ENCODE results near the gene VAMP3. TPM values are rescaled to one million over a fixed set of nuclear protein-coding genes. Genes with fewer than 3 reads are reported as not detected.
A peak's percentile ranks its signal among the peaks of the same experiment; 100 is the strongest.

Gene VAMP3
- total and polyA plus RNA-seq, 4 experiments from 2014 or later, result 45.6 to 67.0 (median 51.9) TPM

- H3K4me1 ChIP-seq (ENCODE audit: insufficient read depth, low read length), result no peaks in the 10 kb centered on the region
- Mint-ChIP-seq H3K4me3 (no peak overlapping the region), H3K27me3 (peaks cover 6 to 10% of the 10 kb centered on the region in 2 donors), H3K27ac (no peak overlapping the region), H3K36me3 (no peaks in the 10 kb centered on the region), H3K4me1 (no peaks in the 10 kb centered on the region), H3K9me3 (no peaks in the 10 kb centered on the region)
- H3K4me3 ChIP-seq (ENCODE audit: low read length in 2 of 2), result no peak overlapping the region
- POLR2A ChIA-PET (ENCODE audit: partially characterized antibody), result no interaction called here
- CTCF ChIA-PET (ENCODE audit: partially characterized antibody), result interaction anchor here (1.0 to 5.2 kb wide), 3 partner anchors 7 to 92 kb away, joined by 3 to 34 read pairs (median 21); no protein-coding TSS in a partner anchor
- intact Hi-C loops (cut with micrococcal nuclease), result loop anchor here (10.0 kb wide), 1 partner anchor 975 kb away; the partner anchor contains the start of gene CAMTA1
- no peaks in the 10 kb centered on the region for H3K27me3 ChIP-seq (ENCODE audit: insufficient read depth, low read length)
- no peaks in the 10 kb centered on the region for H3K36me3 ChIP-seq (ENCODE audit: insufficient read depth, low read length)
- no peaks in the 10 kb centered on the region for H3K9me3 ChIP-seq (ENCODE audit: control insufficient read depth in 1 of 2, low read length in 2 of 2)
- H3K27ac ChIP-seq (ENCODE audit: low read depth, low read length), result no peak overlapping the region
- DNase-seq, result no peak
These were observed 10.9 kb upstream of the VAMP3 start for GRCh38 chr1:7760245-7760644.

- Mint-ChIP-seq H3K9me3 (no peaks in the 10 kb centered on the region), H3K4me3 (no peak overlapping the region), H3K4me1 (no peaks in the 10 kb centered on the region), H3K27ac (no peak overlapping the region), H3K36me3 (no peaks in the 10 kb centered on the region), H3K27me3 (peaks cover 3 to 5% of the 10 kb centered on the region in 2 donors)
- H3K4me3 ChIP-seq (ENCODE audit: low read length in 2 of 2), result no peak overlapping the region
- H3K4me1 ChIP-seq (ENCODE audit: insufficient read depth, low read length), result no peaks in the 10 kb centered on the region
- intact Hi-C loops (cut with micrococcal nuclease), result loop anchor here (10.0 kb wide), 1 partner anchor 976 kb away; the partner anchor contains the start of gene CAMTA1
- DNase-seq, result no peak
- ChIA-PET POLR2A (ENCODE audit: partially characterized antibody) (no interaction called here), CTCF (ENCODE audit: partially characterized antibody) (interaction anchor here (0.8 to 5.2 kb wide), 5 partner anchors 8 to 112 kb away, joined by 3 to 34 read pairs (median 3); no protein-coding TSS in a partner anchor)
- no peaks in the 10 kb centered on the region for H3K9me3 ChIP-seq (ENCODE audit: control insufficient read depth in 1 of 2, low read length in 2 of 2)
- H3K36me3 ChIP-seq (ENCODE audit: insufficient read depth, low read length), result no peaks in the 10 kb centered on the region
- H3K27me3 ChIP-seq (ENCODE audit: insufficient read depth, low read length), result no peaks in the 10 kb centered on the region
- no peak overlapping the region for H3K27ac ChIP-seq (ENCODE audit: low read depth, low read length)
These were observed 10.0 kb upstream of the VAMP3 start for GRCh38 chr1:7761103-7761502.

- H3K27me3 ChIP-seq (ENCODE audit: insufficient read depth, low read length), result no peaks in the 10 kb centered on the region
- H3K9me3 ChIP-seq (ENCODE audit: control insufficient read depth in 1 of 2, low read length in 2 of 2), result no peaks in the 10 kb centered on the region
- Mint-ChIP-seq H3K27me3 (peaks cover 8% of the 10 kb centered on the region in 2 donors), H3K9me3 (no peaks in the 10 kb centered on the region), H3K4me3 (no peak overlapping the region), H3K36me3 (peaks cover 1 to 6% of the 10 kb centered on the region in 2 donors), H3K27ac (no peak overlapping the region), H3K4me1 (peaks cover 3 to 14% (median 10%) of the 10 kb centered on the region in 4 donors)
- no peaks in the 10 kb centered on the region for H3K36me3 ChIP-seq (ENCODE audit: insufficient read depth, low read length)
- ChIA-PET CTCF (ENCODE audit: partially characterized antibody) (interaction anchor here (3.0 kb wide), 1 partner anchor 15 kb away, joined by 26 read pairs; no protein-coding TSS in a partner anchor), POLR2A (ENCODE audit: partially characterized antibody) (interaction anchor here (1.9 kb wide), 1 partner anchor 14 kb away, joined by 5 read pairs; no protein-coding TSS in a partner anchor)
- DNase-seq, result no peak
- H3K27ac ChIP-seq (ENCODE audit: low read depth, low read length), result no peak overlapping the region
- H3K4me3 ChIP-seq (ENCODE audit: low read length in 2 of 2), result no peak overlapping the region
- H3K4me1 ChIP-seq (ENCODE audit: insufficient read depth, low read length), result peaks cover 11% of the 10 kb centered on the region
- intact Hi-C loops (cut with micrococcal nuclease), result loop anchor here (10.0 kb wide), 1 partner anchor 982 kb away; the partner anchor contains the start of gene CAMTA1
These were observed 3.9 kb upstream of the VAMP3 start for GRCh38 chr1:7767176-7767575.

DNA sequence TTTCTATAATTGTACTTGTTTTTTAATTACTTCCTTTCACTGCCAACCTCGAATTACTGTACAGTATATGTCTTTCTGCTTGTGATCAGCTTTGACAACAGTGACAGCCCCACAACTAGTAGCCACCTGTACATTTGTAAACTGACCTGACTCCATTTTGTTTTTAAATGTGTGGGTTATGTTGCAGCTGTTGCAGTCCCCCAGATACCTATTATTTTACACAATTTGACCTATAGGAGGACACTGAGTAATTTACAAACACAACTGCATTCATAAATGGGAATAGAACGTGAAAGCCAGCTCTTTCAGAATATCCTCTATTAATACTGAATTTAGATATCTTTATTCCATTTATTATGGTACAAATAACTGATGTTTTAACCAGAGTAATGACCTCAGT is 2.5 kb upstream of the VAMP3 start:
- Mint-ChIP-seq H3K27ac (no peak overlapping the region), H3K27me3 (peaks cover 6 to 7% of the 10 kb centered on the region in 2 donors), H3K4me1 (peaks cover 14 to 28% (median 20%) of the 10 kb centered on the region in 4 donors), H3K36me3 (peaks cover 4 to 16% of the 10 kb centered on the region in 2 donors), H3K4me3 (no peak overlapping the region), H3K9me3 (no peaks in the 10 kb centered on the region)
- ChIA-PET CTCF (ENCODE audit: partially characterized antibody) (interaction anchor here (1.3 to 3.0 kb wide), 3 partner anchors 12 to 100 kb away, joined by 3 to 26 read pairs (median 6); no protein-coding TSS in a partner anchor), POLR2A (ENCODE audit: partially characterized antibody) (interaction anchor here (1.9 kb wide), 1 partner anchor 16 kb away, joined by 5 read pairs; no protein-coding TSS in a partner anchor)
- Histone ChIP-seq H3K36me3 (ENCODE audit: insufficient read depth, low read length) (no peaks in the 10 kb centered on the region), H3K4me1 (ENCODE audit: insufficient read depth, low read length) (peaks cover 18% of the 10 kb centered on the region), H3K9me3 (ENCODE audit: control insufficient read depth in 1 of 2, low read length in 2 of 2) (no peaks in the 10 kb centered on the region), H3K27ac (ENCODE audit: low read depth, low read length) (no peak overlapping the region), H3K4me3 (ENCODE audit: low read length in 2 of 2) (no peak overlapping the region), H3K27me3 (ENCODE audit: insufficient read depth, low read length) (no peaks in the 10 kb centered on the region)
- intact Hi-C loops (cut with micrococcal nuclease), result loop anchor here (10.0 kb wide), 1 partner anchor 984 kb away; the partner anchor contains the start of gene CAMTA1
- DNase-seq, result no peak

DNA sequence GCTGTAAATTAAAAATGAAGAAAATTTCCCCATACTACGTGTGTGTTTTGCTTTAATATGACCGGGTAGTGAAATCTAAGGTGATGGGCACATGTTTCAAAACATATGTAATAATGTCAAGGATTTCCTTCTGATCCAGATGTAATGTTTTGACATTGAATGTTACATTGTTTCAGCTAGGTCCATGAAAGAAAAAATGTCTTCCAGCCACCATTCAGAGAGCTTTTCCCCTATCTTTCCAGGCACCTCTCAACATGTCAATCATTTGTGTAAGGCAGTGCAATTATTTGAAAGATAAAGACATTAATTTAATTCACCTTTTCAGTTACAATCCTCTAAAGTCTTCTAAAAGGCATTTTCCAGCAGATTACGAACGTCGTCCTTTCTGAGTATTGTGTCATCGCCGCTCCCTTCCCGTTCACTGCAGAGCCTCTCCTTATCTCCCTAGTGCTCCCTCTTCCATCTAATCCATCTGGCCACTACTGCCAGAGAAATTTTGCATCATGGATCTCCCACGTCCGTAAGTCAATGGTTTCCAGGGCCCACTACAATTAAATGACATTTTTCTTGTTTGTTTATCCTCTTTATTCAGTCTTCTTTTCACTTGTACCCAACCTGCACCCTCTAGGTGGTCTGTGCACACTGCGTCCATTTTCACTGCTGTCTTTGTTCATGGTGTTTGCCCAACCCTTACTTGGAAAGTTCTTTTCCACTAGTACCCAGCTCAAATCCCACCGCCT is 1.3 kb upstream of the VAMP3 start:
- peaks cover 12 to 28% of the 10 kb centered on the region in 2 donors for H3K36me3 Mint-ChIP-seq
- Histone ChIP-seq H3K4me1 (ENCODE audit: insufficient read depth, low read length) (peaks cover 18% of the 10 kb centered on the region), H3K36me3 (ENCODE audit: insufficient read depth, low read length) (peaks cover 3% of the 10 kb centered on the region), H3K9me3 (ENCODE audit: control insufficient read depth in 1 of 2, low read length in 2 of 2) (no peaks in the 10 kb centered on the region), H3K27me3 (ENCODE audit: insufficient read depth, low read length) (no peaks in the 10 kb centered on the region), H3K4me3 (ENCODE audit: low read length in 2 of 2) (no peak overlapping the region), H3K27ac (ENCODE audit: low read depth, low read length) (no peak overlapping the region)
- CTCF ChIA-PET (ENCODE audit: partially characterized antibody), result interaction anchor here (1.3 to 3.0 kb wide), 2 partner anchors 18 to 101 kb away, joined by 3 to 26 read pairs; no protein-coding TSS in a partner anchor
- H3K4me1 Mint-ChIP-seq, result peaks cover 18 to 41% (median 29%) of the 10 kb centered on the region in 4 donors
- POLR2A ChIA-PET (ENCODE audit: partially characterized antibody), result interaction anchor here (2.2 kb wide), 1 partner anchor 65 kb away, joined by 7 read pairs; no protein-coding TSS in a partner anchor
- peak overlapping the region in 6 of 8 donors; percentile 10 to 90 (median 36) for H3K4me3 Mint-ChIP-seq
- peak overlapping the region in 3 of 7 donors; percentile 5 to 88 (median 7) for H3K27ac Mint-ChIP-seq
- H3K9me3 Mint-ChIP-seq, result no peaks in the 10 kb centered on the region
- intact Hi-C loops (cut with micrococcal nuclease), result loop anchor here (5.0 to 10.0 kb wide), 2 partner anchors 985 to 1068 kb away; partner anchors contain the start of genes CAMTA1 and DNAJC11
- H3K27me3 Mint-ChIP-seq, result peaks cover 6% of the 10 kb centered on the region in 2 donors
- no peak for DNase-seq

- POLR2A ChIA-PET (ENCODE audit: partially characterized antibody), result interaction anchor here (1.1 to 2.2 kb wide), 3 partner anchors 10 to 66 kb away, joined by 3 to 11 read pairs (median 7); no protein-coding TSS in a partner anchor
- peak overlapping the region; percentile 26 to 80 for H3K4me3 ChIP-seq (ENCODE audit: low read length in 2 of 2)
- H3K27ac ChIP-seq (ENCODE audit: low read depth, low read length), result no peak overlapping the region
- peaks cover 14 to 32% of the 10 kb centered on the region in 2 donors for H3K36me3 Mint-ChIP-seq
- H3K27me3 ChIP-seq (ENCODE audit: insufficient read depth, low read length), result no peaks in the 10 kb centered on the region
- H3K27ac Mint-ChIP-seq, result peak overlapping the region; percentile 82 to 92 (median 90)
- peaks cover 20 to 44% (median 32%) of the 10 kb centered on the region in 4 donors for H3K4me1 Mint-ChIP-seq
- H3K9me3 Mint-ChIP-seq, result no peaks in the 10 kb centered on the region
- H3K4me3 Mint-ChIP-seq, result peak overlapping the region; percentile 86 to 93 (median 88)
- H3K9me3 ChIP-seq (ENCODE audit: control insufficient read depth in 1 of 2, low read length in 2 of 2), result no peaks in the 10 kb centered on the region
- CTCF ChIA-PET (ENCODE audit: partially characterized antibody), result interaction anchor here (1.6 kb wide), 1 partner anchor 18 kb away, joined by 5 read pairs; no protein-coding TSS in a partner anchor
- peaks cover 18% of the 10 kb centered on the region for H3K4me1 ChIP-seq (ENCODE audit: insufficient read depth, low read length)
- no peak for DNase-seq
- intact Hi-C loops (cut with micrococcal nuclease), result loop anchor here (5.0 kb wide), 1 partner anchor 1068 kb away; the partner anchor contains the start of gene DNAJC11
- peaks cover 3% of the 10 kb centered on the region for H3K36me3 ChIP-seq (ENCODE audit: insufficient read depth, low read length)
- H3K27me3 Mint-ChIP-seq, result peaks cover 5 to 6% of the 10 kb centered on the region in 2 donors
These were observed 463 bp upstream of the VAMP3 start for GRCh38 chr1:7770669-7770996.

Measured in CD4-positive, alpha-beta memory T cell (primary cell).